NCI-H2107 treated with DMSO at 0.1 percent for 48 hours (cell line): Measurements from ENCODE around the gene SLC6A18.

ENCODE experiments used
- DNase-seq: peaks from one replicate; lab custom pipeline; 2025; ENCODE audit not compliant: unreplicated experiment; lab: John Stamatoyannopoulos, UW

Gene SLC6A18

GRCh38 chr5:1203311-1203967 lies 21.7 kb upstream of the SLC6A18 start:
- no peak for DNase-seq

- no peak for DNase-seq
Observed at GRCh38 chr5:1203968-1204692, 21.1 kb upstream of the SLC6A18 start.

DNA sequence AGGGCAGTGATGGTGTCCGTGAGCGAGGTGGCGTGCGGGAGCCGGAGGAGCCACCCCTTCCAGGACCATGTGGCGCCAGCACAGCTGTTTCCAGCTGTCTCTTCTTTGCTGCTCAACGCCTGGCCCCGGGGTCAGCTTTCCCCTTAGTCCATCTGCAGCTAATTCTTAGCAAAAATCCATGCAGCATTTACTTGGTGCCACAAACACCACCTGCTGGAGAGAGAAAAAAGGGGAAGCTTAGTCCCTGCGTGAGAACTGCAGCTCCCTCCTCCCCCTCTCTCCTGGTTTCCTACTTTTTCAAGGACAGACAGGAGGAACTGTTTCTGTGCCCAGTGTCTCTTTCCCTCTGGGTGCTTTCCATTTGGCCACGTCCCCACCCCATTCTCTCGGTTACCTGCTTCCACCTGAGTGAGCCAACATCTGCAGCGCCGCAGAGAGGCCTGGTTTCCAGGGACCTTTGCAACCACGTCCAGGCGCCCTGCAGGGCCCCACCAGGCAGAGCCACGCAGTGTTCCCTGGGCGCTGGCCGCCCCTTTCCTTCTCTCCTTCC lies 20.4 kb upstream of the SLC6A18 start:
- DNase-seq: peak; percentile 50

DNA sequence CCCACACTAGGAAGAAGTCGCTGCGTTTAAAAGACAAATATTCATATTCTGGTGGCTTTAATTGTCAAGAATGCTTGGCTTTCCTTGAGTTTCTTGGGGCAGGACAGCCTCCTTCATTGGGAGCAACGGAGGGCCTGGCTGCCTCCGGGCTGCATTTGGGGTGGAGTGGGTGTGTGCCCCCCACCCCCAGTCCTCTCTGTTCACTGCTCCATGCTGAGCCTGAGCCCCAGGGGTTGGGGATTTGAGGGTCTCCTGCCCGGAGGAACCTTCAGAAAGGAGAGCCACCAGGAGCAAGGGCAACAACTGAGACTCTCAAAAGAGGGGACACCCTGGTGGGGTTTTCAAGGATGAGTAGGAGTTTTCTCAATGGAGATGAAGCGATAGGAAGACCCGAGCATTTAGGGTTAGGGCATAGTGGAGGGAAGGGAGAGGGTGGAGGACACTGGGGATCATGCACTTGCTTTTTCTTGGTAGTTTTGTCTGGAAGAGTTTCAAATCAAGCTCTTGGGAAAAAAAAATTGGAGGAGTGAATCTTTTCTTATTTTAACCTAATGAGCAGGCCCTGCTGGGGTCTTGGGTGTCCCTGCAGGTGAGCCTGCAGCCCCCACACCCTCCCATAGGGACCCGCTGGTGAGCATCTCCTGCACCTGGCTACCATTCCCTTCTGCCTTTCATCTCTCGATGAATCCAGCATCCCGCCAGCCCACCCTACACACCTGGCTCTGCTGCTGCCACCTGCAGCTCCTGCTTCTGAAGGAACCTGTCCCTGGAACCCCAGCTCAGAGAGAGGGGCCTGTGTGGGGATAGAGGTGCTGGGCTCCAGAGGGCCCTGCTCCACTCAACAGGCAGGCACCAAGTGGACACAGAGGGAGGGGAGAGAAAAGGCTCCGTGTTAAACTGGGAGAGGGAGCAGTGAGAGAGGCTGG lies 19.7 kb upstream of the SLC6A18 start:
- peak; percentile 28 for DNase-seq

DNA sequence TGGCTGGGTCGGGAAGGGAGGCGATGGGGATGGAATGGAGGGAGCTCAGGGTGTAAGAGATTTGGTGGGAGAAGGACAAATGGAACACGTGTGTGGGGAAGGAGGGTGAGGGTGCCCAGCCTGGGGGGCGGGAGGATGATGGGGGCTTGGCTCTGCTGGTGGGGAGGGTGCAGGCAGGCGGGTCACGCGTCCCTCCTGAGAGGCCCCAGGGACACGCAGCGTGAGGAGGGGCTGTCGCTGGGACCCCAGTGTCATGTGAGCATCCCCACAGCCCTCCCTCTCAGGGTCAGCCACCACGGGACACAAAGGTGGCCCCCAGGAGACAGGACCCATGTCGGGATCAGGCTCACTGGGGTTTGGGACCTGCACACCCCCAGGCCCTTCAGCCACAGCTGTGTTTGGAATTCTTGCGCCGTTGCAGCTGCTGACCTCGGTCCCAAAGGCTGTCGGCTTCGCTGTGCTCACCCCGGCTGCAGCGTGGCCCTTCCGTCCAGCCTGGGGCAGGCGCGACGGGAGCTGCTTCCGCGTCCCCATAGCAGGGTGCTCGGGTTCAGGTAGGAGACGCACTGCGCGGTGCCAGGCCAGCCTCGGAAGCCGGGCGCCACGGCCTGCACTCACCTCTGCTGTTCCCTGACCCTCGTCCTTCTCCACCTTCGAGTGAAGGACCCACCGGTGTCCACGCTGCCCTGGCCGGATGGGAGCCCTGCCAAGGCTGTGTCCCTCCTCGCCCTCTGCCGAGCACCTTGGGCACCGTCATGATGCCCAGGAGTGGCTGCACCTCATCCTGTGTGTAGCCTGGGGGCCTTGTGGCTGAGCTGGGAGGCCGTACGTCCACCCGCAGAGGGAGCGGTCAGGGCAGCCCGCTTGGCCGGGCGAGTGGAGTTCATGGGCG lies 18.4 kb upstream of the SLC6A18 start:
- DNase-seq: no peak

- DNase-seq: peak; percentile 21
Observed at GRCh38 chr5:1207555-1207954, 17.6 kb upstream of the SLC6A18 start.

GRCh38 chr5:1208221-1208742 lies 16.9 kb upstream of the SLC6A18 start:
- peak; percentile 26 for DNase-seq

DNA sequence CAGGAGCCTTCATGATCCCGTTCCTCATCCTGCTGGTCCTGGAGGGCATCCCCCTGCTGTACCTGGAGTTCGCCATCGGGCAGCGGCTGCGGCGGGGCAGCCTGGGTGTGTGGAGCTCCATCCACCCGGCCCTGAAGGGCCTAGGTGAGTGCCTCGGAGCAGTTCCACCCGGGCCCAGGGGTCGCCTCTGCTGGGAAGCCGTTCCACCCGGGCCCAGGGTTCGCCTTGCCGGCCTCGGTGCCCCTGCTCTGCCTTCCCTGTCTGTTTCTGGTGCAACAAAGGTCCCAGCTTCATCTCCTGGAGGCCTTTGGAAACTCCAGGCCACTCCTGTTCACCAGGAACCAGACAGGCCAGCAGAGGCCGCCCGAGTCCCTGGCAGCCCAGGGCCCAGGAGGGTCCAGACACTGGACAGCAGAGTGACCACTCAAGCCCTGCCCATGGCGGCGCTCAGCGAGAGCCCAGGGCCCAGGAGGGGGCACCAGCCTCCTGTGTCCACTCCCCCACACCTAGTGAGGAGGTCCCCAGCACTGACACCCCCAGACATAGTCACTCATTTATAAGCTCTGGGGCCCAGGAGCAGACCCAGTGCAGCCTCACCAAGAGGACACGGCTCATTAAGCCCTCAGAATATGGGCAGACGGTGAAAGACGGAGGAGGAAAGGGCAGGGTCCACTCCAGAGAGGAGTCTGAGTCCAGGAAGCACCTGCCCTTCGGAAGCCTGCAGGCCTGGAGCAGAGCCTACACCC lies 16.3 kb upstream of the SLC6A18 start:
- DNase-seq: peak; percentile 24

DNA sequence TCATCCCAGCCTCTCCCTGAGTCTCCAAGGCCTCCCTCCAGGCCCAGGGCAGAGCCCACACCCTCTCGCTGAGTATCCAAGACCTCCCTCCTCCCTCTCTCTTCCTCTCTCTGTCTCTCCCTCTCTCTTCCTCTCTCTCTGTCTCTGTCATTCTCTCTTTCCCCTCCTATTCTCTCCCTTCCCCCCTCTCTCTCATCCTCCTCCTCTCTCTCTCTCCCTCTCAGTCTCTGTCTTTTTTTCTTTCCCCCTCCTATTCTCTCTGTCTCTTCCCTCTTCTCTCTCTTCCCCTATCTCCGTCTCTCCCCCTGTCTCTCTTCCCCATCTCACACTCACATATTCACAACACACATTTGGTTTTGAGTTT lies 15.7 kb upstream of the SLC6A18 start:
- no peak for DNase-seq

GRCh38 chr5:1209896-1210776 lies 15.0 kb upstream of the SLC6A18 start:
- DNase-seq: no peak

DNA sequence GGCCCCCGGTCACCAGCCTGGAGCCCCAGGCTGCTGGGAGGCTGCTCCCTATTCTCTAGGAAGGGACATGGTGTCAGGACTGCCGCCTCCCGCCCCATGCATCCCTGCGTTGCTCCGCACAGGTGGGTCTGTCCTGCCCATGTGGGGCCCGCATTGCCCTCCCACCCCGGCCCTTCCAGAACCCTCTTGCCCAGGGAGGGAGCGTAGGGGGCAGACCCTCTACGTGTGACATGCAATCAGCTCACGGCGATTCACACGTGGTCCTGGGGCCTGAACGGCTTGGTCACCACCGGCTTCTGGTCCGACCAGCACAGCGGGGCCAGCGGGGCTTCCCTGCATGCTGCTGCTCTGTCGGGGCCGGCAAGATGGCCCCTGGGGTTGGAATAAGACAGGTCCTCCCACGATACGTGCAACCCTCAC lies 14.3 kb upstream of the SLC6A18 start:
- DNase-seq: no peak

DNA sequence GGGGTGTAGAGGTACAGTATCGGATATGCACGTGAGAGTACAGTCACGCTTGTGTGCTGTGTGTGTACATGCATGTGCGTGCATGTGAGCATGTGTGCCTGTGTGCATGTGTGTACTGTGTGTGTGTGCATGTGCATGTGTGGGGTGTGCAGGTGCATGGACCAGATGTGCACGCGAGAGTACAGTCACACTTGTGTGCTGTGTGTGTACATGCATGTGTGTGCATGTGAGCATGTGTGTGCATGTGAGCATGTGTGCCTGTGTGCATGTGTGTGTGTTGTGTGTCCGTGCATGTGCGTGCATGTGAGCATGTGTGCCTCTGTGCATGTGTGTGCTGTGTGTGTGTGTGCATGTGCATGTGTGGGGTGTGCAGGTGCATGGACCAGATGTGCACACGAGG lies 13.5 kb upstream of the SLC6A18 start:
- DNase-seq: no peak

- no peak for DNase-seq
Observed at GRCh38 chr5:1212271-1212670, 12.9 kb upstream of the SLC6A18 start.

GRCh38 chr5:1212881-1213280 lies 12.3 kb upstream of the SLC6A18 start:
- no peak for DNase-seq

GRCh38 chr5:1213508-1214162 lies 11.5 kb upstream of the SLC6A18 start:
- DNase-seq: no peak

- no peak for DNase-seq
Observed at GRCh38 chr5:1214163-1214935, 10.8 kb upstream of the SLC6A18 start.

DNA sequence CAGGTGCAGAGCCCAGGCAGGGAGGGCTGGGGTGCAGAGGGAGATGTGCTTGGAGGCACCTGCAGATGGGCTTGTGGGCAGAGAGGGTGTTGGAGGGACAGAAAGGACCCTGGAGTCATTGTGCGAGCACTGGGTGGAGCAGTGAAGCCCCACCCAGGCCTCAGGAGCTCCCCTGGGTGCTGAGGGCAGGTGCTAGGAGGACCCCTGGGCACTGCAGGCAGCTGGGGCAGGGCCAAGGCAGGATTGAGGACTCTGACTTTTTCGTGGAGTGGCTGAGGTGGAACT lies 10.3 kb upstream of the SLC6A18 start:
- peak; percentile 78 for DNase-seq
